GM21576 (cell line): ENCODE results near the gene IRX3.

Experiments used
- ATAC-seq: cut with Tn5 transposase; IDR thresholded peaks from one replicate; pipeline ENCODE4 v1.9.1; 2021; ENCODE audit warnings: mild to moderate bottlenecking, moderate library complexity; ENCODE audit not compliant: unreplicated experiment

Gene IRX3

DNA sequence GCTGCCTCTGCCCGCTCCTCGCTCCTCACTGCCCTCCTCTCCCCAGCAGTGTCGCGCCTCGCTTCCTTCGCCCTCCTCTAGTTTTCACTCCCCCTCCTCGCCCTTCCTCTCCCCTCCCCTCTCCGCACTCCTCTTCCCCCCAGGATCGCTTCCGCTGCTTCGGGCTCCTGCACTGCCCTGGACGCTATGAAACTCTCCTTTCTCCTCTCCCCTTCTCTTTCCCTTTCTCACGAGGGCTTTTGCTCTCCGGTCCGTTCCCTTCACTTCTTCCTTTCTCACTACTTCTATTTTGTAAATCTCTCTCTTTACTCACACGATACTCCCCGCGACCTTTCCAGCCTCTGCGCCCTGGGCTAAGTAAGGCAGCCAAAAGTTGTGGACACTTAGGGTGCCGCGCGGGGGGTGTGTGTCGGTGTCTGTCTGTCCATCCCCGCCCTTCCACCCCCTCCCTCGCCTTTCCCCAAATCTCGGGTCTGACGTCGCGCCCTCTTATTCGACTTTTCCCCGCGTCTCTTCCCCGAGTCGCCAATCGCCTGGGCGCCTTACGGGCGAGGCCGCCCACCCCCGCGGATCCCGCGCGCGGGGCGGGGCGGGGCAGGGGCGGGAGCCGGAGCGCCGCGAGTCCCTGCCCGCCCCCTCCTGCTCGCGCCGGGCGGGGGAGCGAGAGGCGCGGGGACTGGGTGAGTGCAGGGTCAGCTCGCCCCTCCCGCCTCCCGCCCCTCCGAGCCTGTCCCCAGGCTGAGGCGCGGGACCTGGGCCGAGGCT lies at the start of gene IRX3:
Gene IRX3 (minus strand): TSS at position 422 of the 765 bp plus-strand sequence. CDS start 737 bp downstream, outside the sequence.
- no peak for ATAC-seq

DNA sequence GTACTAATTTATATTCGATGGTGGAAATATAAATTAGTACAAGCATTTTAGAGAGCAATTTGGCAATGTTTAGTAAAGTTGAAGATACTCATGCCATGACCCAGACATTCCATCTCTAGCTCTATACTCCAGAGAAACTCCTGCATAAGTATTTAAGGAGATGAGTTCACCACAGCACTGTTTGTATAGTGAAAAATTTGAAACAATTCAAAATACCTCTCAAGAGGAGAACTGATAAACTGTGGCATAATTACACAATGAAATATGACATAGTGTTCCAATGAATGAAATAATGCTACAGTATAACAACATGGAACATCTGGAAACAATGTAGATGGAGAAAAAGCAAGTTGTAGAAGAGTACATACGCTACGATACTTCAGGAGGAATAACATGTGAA lies 48.6 kb upstream of the IRX3 start:
- no peak for ATAC-seq

- no peak for ATAC-seq
Measured at GRCh38 chr16:54334208-54334607, 47.6 kb upstream of the IRX3 start.

DNA sequence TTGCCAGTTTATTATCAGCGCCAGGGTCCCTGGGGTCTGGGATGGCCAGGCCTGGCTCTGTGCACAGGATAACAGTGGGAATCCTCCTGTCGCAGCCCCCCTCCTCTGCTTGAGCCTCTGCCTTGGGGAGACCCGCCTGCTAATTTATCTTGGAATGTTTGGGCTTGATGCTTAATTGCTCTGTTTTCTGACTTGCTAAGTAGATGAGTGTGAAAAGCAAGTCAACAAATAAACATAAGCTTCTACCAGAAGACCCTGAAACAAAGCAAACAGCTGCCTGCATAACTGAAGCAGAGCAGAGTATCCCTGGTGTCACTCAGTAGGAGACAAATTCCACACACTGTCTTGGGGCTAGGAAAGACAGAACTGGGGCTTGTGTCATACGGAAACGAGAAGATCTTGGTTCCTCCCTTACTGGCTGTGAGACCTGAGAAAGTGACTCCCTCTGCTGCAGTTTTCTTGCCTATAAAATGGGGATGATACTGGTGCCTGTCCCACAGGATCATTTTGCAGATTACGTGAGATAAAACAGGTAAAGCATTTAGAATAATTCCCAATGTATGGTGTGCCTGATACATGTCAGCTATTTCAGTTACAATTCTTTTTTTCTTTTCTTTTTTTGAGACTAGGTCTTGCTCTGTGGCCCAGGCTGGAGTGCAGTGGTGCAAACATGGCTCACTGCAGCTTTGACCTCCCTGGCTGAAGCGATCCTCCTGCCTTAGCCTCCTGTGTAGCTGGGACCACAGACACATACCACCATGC lies 44.8 kb upstream of the IRX3 start:
- no peak for ATAC-seq

GRCh38 chr16:54327609-54328008 lies 41.0 kb upstream of the IRX3 start:
- ATAC-seq = no peak

GRCh38 chr16:54326266-54326662 lies 39.7 kb upstream of the IRX3 start:
- ATAC-seq = no peak

DNA sequence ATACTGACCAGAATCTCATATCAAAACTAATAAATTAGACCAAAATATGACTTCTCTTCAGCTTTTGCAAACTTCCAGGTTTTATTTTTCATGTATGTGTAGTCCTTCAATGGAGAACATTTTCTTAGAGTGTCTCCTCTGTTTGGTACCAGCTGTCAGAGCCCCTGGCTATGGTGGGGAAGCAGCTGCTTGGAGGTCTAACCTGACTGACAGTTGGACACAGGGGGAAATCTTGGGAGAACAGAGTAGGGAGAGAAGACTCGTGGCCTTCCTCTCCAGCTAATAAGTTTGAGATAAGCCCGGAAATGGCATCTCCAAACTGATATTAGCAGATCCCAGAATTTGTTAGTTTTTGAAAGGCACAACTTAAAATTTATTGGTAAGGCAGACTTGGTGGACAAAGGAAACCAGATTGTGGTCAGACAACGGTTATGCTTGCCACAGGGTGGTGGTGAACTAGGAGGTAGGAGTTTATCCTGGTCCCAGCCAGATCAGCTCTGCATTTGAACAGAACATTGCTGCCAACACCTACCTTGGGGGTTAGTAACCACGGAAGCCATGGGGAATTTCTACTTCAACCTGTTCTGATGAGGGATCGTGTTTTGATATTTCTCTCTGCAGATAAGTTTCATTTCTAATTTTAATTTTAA lies 39.2 kb upstream of the IRX3 start:
- ATAC-seq = no peak

DNA sequence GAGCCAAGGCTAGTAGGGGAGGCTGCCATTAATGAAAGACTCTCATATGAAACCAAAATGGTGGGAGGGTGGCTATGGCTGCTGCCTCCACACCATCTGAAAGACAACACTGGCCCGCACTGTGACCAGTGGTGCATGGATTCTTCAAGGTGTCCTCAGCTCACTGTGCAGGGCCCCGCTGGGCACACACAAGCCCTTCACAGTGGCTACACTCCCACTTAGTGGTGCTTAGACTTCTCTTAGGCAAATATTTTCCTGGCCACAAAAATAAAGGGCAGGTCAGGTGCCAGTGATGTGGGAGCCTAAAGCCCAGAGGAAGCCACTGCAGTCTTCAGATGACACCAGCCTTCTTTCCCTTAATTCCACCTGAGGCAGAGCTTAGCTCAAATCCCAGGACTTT lies 38.1 kb upstream of the IRX3 start:
- no peak for ATAC-seq

- no peak for ATAC-seq
Measured at GRCh38 chr16:54320697-54321340, 34.2 kb upstream of the IRX3 start.

GRCh38 chr16:54318941-54319340 lies 32.4 kb upstream of the IRX3 start:
- no peak for ATAC-seq

DNA sequence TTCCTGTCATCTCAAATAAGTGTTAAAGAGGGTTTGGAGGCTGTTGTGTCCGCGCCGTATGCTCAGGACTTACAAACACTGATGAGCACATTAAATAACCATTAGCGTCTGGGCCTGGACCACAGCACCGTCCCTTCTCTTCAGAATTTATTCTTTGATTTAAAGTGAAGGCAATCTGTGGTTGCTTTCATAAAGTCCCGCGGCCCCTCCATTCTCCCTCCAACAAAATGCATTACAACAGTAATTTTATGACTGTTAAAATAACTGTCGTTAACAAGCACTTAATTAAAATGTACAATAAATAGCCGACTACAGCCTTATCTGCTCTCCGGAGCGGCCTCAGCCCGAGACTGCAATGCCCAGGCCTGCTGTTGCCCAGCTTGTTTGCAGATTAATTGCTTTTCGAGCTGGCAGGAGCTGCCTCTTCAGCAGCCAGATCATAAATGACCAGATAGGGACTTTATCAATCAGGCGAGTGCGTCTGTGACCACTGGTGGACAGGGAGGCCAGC lies 30.6 kb upstream of the IRX3 start:
- no peak for ATAC-seq

GRCh38 chr16:54316095-54316889 lies 29.7 kb upstream of the IRX3 start:
- ATAC-seq = no peak

GRCh38 chr16:54313789-54314188 lies 27.2 kb upstream of the IRX3 start:
- ATAC-seq = no peak

- ATAC-seq = no peak
Measured at GRCh38 chr16:54312502-54312991, 26.0 kb upstream of the IRX3 start.

GRCh38 chr16:54309341-54309740 lies 22.8 kb upstream of the IRX3 start:
- no peak for ATAC-seq

DNA sequence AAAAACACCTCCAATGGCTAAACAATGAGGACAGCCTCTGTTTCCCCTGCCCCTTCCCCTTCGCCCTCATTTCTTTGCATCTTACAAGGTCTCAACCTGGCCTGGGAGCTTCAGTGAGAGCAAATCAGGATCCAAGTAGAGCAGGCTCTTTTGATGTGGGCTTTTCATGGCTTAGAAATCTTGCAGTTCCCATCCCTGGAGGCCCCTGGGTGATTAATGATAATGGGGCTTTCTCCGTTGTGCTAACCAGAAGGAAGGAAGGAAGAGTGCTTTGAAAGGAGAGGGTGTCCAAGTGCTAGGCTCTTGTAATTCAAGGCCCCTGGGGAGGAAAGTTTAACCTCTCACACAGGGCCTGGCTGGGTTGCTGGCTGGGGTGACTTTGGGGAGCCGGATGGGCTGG lies 18.5 kb upstream of the IRX3 start:
- no peak for ATAC-seq

- ATAC-seq = no peak
Measured at GRCh38 chr16:54303613-54304012, 17.0 kb upstream of the IRX3 start.

DNA sequence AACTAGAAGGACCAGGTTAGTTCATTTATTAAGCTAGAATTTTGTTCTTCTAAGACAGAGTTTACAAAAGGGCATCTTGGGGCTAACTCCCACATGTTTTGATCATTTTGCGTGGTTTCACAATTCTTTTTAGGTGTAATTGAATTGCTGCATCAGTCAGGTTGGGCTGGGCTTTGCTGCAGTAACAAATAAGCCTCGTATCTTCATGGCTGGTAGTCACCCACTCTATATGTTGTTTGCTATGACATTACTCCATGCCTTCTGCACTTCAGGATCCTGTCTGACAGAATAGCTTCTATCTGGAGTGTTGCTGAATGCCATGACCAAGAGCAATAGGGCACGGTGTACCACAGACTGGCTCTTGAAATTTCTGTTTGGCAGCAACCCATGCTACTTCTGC lies 10.6 kb upstream of the IRX3 start:
- ATAC-seq = no peak

DNA sequence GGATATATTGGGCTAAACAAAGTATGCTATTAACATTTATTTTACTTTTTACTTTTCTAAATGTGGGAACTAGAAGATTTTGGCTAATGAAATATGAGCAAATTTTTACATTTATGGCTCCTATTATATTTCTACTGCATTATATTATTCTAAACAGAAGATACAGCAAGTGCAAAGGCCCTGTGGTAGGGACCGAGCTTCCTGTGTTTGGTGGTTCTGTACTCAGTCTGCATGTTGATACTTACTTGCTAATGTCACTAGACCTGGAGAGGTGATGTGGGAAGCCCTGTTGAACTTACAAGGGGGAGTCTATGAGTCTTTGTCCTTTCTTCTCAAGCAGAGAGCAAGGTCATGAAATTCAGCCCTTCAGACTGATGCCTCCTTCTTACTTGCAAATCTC lies 10.0 kb upstream of the IRX3 start:
- no peak for ATAC-seq
